Hematopoietic multipotent progenitor cell (in vitro differentiated cells): ENCODE results near the gene PCTP. TPM values are rescaled to one million over a fixed set of nuclear protein-coding genes. Genes with fewer than 3 reads are reported as not detected.

ENCODE experiments used
- DNase-seq, 3 donors: peaks; one replicate each; pipeline ENCODE4 v3.0.0-alpha.2; 2011 to 2015; ENCODE audit warnings: low read depth in 2 of 3, low spot score in 2 of 3
- total RNA-seq: library from RNA; depleted of rRNA; stranded (reverse); fragments of >200 nt; gene quantifications from one replicate; pipeline ENCODE4 v1.2.3, GENCODE V29; 2012

Gene PCTP
- total RNA-seq, 1 donor, result 18.6 TPM

DNA sequence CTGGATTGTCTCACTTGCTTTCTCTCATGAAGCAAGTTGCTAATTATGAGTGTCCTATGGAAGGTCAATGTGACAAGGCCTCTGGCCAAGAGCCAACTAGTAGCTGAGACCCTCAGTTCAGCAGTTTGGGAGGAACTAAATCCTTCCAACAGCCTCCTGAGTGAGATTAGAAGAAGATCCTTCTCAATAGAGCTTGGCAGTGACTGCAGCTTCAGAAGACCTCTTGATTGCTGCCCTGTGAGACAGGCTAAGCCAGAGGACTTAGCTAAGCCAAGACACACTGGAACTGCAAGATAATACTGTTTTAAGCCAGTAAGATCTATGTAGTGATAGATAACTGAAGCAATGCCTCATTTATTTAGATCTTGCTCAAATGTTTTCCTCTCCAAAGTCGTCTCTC, 34.3 kb downstream of the PCTP start:
- no peak for DNase-seq

DNA sequence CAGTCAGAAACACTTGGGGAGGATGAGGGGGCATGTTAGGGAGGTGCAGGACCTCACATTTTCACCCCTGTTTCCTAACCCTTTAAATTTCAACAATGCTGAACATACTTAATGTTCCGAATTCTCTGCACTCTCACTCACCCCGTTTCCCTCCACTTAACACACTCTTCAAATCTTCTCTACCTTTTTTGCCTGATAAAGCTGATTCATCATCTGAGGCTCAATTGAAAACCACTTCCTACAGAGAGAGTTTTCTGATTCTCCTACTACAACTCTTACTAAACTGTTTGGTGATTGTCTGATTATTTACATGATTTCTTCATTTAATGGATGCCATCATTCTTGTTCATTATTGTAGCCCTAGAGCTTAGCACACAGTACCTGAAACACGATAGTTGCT, 42.4 kb downstream of the PCTP start:
- DNase-seq, result no peak

DNA sequence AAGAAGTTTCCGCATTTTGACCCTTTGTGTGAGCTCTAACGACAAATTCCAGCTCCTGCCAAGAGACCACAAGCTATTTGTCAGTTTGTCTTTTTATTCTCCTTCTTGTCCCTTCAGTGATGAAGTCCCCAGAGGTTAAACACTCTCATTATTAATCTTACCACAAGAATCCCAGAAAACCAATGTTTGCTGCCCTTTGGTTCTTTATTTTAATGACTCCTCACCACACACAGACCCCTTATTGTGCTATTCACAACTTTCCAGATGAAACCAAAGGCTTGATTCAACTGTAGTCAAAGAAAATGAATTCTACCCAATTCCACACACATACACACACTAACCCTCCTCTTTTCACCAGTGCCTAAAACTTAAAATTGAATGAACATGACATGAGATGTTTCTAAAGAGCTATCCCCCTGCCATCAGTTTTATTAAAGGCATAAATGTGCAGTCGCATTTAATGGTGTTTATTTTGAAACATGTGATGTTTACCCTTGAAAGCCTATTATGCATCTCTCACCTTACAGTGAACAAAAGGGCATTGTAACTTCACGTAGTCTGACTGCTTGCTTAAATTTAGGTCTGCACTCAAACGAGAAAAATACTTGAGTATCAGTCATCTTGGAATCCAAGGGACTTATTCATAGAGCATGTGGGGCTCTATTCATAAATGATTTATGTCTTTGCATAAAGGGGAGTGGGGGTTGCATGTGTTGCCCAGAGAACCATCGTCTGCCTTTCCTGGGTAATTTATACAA, 44.1 kb downstream of the PCTP start:
- no peak for DNase-seq

DNA sequence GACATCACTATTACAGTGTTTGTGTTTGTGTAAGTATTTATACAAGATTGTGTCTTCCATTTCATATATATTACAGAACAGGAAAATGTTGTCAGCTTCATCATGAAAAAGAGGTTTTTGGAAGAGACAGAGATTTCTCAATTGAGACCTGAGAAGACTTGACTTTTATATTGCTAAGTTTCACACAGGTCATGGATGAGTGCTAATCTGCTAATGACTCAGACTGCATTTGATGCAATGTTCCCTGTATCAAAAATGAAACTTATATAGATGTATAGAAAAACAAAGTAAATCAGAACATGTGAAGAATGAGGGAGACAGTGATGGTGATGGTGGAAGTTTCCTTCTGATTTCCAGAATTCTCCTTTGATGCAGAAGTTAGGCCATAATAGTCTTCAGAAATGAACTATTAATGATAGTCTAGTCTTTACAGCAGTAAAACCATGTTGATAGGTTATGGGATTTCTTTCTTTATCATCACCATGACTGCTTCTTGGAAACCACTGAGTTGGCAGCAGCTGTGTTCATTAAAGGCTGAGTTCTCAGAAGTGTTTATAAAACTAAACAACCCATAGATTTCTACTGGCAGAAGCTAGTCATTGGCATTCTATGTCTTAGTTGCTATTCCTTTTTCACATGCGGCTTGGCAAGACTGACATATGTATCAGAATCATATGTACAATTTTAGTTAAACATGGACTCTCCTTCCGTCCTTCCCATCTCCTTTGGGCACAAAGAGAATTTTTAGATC, 56.1 kb downstream of the PCTP start:
- no peak for DNase-seq

DNA sequence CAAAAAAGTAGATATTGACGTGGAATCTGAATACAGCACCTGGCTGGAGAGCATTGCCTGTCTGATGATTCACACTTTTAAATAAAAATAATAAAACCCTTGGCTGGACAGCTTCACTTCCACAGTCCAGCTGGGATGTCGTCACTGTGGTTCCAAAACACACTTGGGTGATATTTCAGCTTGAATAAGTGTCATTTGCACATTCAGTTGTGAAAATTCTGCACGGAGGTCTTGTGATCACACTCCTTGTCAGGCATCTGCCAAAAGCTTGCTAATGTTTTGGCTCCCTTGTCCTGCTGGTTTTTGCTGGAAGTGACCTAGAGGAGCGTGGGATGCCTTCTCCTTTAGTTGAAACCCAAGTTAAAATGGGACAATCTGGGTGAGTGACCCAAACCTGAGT, 60.7 kb downstream of the PCTP start:
- no peak for DNase-seq

DNA sequence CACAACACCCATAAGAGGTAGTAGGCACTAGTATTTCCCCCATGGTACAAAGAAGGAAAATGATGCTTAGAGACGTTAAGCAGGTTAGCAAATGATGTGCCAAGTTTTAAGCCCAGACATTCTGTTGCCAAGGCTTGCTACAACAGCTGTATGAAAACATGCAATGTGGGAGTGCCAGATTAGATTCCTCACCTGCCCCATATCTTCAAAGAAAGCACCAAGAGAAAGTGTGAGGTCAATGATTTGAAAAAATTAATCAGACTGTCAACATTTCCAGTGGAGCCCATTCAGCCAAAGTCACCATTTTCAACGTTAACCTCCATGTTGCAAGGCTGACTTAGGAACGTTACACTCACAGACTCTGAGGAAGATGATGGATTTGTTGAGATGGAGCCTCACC, 61.5 kb downstream of the PCTP start:
- DNase-seq, result no peak

DNA sequence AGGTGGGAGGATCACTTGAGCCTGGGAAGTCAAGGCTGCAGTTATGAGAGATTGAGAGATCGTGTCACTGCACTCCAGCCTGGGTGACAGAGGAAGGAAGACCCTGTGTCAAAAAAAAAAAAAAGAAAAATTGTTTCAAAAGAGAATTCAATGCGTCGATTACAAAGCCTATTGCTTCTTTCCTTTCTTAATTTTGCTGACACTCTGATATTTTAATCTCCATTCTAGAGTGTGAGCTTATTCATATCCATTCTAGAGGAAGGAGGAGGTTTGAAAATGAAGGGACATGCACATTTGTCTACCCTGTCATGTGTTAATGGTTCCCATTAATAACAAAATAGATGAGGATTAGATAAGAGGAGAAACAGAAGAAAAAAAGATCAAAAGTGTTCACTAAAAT, 63.1 kb downstream of the PCTP start:
- DNase-seq, result no peak

DNA sequence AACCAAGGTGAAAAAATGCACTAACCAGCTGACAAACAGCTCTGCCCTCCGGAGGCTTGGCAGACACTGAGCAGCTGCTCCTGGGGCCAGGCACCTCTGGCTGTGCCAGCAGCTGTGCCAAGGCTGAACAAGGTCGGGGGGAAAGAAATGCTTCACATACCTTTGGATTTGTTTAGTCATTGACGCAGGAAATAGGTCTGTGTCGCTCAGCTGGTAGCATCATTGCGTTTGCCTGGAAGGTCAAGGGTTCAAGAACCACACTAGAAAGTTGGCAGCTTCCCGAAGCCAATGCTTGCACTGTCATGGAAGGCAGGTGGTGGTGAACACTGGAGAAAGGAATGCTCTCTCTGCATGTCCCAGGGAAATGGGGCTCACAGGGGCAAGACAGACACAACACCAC, 63.5 kb downstream of the PCTP start:
- DNase-seq, result no peak

DNA sequence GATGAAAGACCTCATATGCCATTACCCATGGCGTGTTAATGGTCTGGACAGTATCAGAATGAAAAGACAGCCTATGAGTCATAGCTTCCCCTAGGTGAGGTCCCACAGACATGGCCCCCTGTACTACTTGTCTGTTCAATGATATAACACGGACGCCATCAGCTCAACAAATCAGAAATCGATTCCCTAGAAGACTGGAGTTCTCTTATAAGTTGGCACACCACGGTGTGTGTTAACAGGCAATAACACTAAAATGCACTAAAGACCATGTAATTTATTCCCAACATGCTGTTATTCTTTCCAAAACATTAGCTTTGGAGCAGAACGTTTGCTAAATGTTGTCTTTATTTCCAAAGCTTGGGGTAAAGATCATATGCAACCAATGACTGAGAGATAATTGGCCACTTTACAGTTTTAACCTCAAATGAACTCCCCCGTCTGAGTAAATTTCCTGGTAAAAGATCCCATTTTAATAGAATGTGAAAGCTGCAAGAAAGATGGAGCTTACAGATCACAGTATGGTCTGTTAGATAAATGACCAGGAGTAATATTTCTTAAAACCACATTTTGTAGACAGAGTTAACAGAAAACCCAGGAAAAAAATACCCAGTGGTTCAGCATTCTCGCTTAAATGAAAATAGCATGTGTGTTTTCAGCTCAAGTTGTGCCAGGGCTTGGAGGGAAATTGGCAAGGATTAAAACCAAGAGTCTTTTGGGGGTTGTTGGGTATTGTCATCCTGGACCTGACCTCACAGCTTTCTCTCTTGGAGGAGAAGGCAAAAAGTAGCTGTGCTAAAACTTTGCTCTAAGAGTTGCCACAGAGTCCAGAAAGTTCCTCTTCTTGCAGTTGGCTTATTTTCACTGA, 65.9 kb downstream of the PCTP start:
- DNase-seq, result peak in 2 of 3 donors; percentile 35 to 77

DNA sequence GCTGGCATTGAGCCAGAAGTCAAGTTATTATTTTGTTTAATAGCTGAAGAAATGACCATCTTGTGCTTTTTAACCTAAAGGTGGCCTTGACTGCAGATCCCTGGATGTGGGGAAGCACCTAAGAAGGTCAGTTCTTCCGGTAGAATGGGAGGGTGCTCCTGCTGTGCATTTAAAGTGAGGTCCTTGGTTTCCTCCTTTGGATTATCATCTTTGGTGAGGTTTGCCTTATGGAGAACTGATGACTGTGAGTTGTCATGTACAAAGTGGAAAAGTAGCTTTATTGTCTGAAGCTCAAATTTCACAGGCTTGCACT, 66.5 kb downstream of the PCTP start:
- no peak for DNase-seq

DNA sequence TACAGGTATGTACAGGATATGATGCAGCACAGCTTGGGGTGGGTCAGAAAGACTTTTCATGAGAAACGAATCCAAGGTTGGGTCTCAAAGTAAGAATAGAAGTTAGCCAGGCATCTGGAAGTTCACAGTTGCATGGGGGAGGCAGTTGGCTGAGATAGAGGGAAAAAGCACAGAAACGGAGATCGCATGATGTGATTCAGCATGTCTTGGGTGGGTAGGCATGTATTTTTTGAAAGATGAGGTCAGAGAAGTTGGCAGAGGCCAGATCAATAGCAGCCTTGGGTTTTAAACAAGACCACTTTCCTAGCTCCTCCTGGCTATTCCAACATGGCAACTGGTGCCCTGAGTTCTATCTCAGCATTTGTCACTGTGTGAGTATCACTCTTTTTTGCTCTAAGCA, 67.2 kb downstream of the PCTP start:
- no peak for DNase-seq

DNA sequence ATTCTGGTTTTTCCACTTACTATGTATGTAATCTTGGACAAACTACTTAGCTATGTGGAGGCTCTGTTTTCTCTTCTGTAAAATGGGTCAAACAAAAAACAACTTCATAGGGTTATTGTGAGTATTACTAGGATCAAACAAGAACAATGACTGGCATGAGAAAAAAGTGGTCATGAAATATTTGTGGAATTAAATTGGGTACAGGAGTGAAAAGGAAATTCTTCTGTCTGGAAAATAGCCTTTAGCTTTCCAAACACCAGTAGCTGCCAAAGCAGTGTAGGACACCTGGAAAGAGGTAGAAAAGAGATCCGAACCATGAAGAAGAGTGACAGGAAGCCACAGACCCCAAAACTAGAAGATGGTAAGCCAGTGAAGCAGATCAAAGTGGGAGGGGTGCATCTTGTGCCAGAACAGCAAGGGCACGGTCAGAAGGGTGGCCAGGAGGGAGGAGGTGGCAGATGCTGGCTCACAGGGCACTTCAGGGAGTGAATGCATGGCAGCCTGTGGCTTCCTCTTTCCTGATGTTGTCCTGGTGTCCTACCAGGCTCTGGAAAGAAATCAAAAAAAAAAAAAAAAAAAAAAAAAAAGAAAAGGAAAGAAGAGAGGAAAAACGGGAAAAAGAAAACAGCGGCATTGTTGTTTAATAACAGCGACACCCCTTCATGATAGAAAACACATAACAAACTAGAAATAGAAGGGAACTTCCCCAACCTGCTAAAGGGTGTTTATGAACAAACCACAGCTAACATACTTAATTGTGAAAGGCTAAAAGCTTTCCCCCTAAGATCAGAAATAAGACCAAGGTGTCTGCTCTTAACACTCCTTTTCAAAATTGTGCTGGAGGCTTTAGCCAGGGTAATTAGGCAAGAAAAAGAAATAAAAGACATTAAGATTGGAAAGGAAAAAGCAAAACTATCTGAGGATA, 67.9 kb downstream of the PCTP start:
- DNase-seq, result no peak

DNA sequence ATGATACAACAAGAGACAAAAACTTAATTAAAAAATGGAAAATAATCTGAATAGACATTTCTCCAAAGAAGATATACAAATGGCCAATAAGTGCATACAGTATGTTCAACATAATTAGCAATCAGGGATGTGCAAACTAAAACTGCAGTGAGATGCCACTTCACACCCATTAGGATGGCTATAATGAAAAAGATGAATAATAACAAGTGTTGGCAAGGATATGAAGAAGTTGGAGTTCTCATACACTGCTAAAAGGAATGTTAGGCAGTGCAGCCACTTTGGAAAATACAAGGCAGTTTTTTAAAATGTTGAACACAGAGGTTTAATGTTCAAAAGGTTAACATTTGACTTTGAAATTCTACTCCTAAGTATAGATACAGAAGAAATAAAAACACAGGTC, 69.8 kb downstream of the PCTP start:
- no peak for DNase-seq

DNA sequence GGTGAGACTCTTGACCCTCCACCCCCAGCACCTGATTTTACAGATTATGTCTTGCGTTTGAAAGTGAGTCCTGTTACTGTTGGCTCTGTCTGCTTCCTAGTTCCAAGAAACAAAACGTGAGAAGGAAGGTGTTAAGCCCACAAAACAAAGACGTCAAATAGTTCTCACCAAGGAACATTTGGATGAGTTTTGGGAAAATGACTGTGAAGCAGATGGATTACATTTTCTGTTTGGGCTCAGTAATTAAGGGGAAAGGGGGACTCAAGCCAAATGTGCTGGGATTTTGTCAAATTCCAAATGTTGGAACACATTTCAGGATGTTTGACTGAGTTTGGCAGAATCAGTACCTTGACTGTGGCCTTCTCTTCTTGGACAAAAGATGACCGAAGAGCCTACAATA, 71.2 kb downstream of the PCTP start:
- DNase-seq, result no peak

DNA sequence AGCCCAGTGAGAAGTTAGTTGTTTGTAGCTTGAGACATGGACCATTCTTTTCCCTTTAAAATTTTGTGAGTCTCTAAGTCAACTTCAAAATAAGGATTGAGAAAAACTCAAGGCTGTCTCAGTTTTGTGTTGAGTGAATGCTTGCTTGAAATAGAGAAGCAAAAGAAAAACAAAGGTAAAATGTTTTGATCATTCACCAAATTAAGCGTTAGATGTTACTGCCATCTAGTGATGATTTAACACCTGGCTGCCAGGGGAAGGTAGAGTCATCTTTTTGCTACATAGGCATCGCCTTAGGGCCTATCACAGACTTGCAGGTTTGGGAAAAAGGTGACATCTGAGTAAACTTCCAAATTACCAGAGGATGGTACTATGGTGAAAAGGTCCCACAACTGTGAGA, 74.4 kb downstream of the PCTP start:
- DNase-seq, result no peak

Other genes starting within 250 kb of the PCTP start
- gene SMIM36, start 239.6 kb upstream of the PCTP start, total RNA-seq, result under 0.01 TPM
- not detected for gene TMEM100, start 28.2 kb upstream of the PCTP start, total RNA-seq